Upper lobe of right lung (tissue), 1 donor: Measurements from ENCODE around the gene RAPGEFL1. TPM values are rescaled to one million over a fixed set of nuclear protein-coding genes. Genes with fewer than 3 reads are reported as not detected.
"Not testable (repeated sequence)": the region's sequence is repeated elsewhere in the genome, so short reads cannot be mapped to it uniquely, and the experiment has no call there.

Source experiments
- ATAC-seq: fragments of 200-7000 bp; cut with Tn5 transposase; one replicate; pipeline ENCODE4 v1.9.1; 2020; ENCODE audit warnings: mild to moderate bottlenecking, moderate library complexity
- DNase-seq: peaks from one replicate; pipeline ENCODE4 v3.0.0-alpha.2; 2020
- H3K27ac ChIP-seq: fragments of 200-600 bp; one replicate; pipeline ENCODE4 v1.8.0; 2022
- H3K27me3 ChIP-seq: fragments of 200-600 bp; one replicate; pipeline ENCODE4 v1.8.0; 2022; ENCODE audit warnings: mild to moderate bottlenecking
- H3K36me3 ChIP-seq: fragments of 200-600 bp; one replicate; pipeline ENCODE4 v1.8.0; 2022
- H3K4me1 ChIP-seq: fragments of 200-600 bp; one replicate; pipeline ENCODE4 v1.8.0; 2022
- H3K4me3 ChIP-seq: fragments of 200-600 bp; one replicate; pipeline ENCODE4 v1.8.0; 2022; ENCODE audit warnings: mild to moderate bottlenecking
- H3K9me3 ChIP-seq: fragments of 200-600 bp; one replicate; pipeline ENCODE4 v1.8.0; 2022
- intact Hi-C: fragments of 100-400 bp; cut with DNase I; formaldehyde crosslinking; loops from one replicate; pipeline ENCODE4 v1.11.0; 2022
- total RNA-seq: library from RNA; stranded (reverse); fragmentation: NEBNext Ultra II Directional; extraction: Animal tissue kit (Norgen Biotek cat#: 25700); gene quantifications from one replicate; pipeline ENCODE4 v1.2.1, GENCODE V29; 2021
- TF ChIP-seq, protein P1 (sequence below): fragments of 200-600 bp; IDR thresholded peaks from one replicate; pipeline ENCODE4 v1.8.0; 2022; ENCODE audit warnings: antibody characterized with exemption
- donor health status: DM: no; HTN: yes; CAD: no; lungs with severe emphysema.

Gene RAPGEFL1
- total RNA-seq, 1 donor from 2014 or later: 10.2 TPM

DNA sequence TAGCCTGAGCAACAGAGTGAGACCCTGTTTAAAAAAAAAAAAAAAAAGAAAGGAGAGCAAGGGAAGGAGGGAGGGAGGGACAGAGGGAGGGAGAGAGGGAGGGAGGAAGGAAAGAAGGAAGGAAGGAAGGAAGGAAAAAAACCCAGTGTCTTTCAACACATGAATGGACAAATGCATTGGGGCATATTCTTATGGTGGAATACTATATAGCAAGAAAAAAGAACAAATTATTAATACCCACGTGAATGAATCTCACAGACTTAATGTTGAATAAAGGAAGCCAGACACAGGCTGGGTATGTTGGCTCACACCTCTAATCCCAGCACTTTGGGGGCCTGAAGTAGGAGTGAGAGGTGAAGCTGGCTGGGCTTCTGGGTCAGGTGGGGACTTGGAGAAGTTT is 20.3 kb downstream of the RAPGEFL1 start:
- Histone ChIP-seq H3K4me3 (no peak overlapping the region), H3K27me3 (no peaks in the 10 kb centered on the region), H3K4me1 (peaks cover 10% of the 10 kb centered on the region), H3K27ac (no peak overlapping the region), H3K9me3 (no peaks in the 10 kb centered on the region), H3K36me3 (no peaks in the 10 kb centered on the region)
- DNase-seq (no peak), ATAC-seq (no peak)
- intact Hi-C loops: no loop called here
- TF ChIP-seq, protein P1, sequence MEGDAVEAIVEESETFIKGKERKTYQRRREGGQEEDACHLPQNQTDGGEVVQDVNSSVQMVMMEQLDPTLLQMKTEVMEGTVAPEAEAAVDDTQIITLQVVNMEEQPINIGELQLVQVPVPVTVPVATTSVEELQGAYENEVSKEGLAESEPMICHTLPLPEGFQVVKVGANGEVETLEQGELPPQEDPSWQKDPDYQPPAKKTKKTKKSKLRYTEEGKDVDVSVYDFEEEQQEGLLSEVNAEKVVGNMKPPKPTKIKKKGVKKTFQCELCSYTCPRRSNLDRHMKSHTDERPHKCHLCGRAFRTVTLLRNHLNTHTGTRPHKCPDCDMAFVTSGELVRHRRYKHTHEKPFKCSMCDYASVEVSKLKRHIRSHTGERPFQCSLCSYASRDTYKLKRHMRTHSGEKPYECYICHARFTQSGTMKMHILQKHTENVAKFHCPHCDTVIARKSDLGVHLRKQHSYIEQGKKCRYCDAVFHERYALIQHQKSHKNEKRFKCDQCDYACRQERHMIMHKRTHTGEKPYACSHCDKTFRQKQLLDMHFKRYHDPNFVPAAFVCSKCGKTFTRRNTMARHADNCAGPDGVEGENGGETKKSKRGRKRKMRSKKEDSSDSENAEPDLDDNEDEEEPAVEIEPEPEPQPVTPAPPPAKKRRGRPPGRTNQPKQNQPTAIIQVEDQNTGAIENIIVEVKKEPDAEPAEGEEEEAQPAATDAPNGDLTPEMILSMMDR: no peak

DNA sequence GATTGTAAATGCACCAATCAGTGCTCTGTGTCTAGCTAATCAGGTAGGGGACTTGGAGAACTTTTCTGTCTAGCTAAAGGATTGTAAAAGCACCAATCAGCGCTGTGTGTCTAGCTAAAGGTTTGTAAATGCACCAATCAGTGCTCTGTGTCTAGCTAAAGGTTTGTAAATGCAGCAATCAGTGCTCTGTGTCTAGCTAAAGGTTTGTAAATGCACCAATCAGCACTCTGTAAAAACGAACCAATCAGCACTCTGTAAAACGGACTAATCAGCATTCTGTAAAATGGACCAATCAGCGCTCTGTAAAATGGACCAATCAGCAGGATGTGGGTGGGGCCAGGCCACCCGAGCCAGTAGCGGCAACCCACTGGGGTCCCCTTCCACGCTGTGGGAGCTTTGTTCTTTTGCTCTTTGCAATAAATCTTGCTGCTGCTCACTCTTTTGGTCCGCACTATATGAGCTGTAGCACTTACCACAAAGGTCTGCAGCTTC is 20.7 kb downstream of the RAPGEFL1 start:
- not testable (repeated sequence) for ATAC-seq

DNA sequence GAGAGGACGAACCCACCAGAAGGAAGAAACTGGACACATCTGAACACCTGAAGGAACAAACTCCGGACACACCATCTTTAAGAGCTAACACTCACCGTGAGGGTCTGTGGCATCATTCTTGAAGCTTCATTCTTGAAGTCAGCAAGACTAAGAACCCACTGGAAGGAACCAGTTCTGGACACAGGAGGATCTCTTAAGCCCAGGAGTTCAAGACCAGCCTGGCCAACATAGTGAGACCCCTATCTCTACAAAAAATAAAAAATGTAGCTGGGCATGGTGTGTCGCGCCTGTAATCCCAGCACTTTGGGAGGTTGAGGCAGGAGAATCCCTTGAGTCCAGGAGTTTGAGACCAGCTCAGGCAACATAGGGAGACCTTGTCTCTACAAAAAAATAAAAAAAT is 21.3 kb downstream of the RAPGEFL1 start:
- Histone ChIP-seq H3K4me1 (peaks cover 10% of the 10 kb centered on the region), H3K27me3 (no peaks in the 10 kb centered on the region), H3K9me3 (no peaks in the 10 kb centered on the region), H3K27ac (no peak overlapping the region), H3K4me3 (no peak overlapping the region), H3K36me3 (no peaks in the 10 kb centered on the region)
- ATAC-seq: no peak
- DNase-seq: no peak
- intact Hi-C loops: no loop called here
- TF ChIP-seq, protein P1: no peak

More for the DNA sequence above, 20.7 kb downstream of the RAPGEFL1 start:
- intact Hi-C loops, H3K27ac ChIP-seq, DNase-seq, H3K4me3 ChIP-seq, H3K36me3 ChIP-seq, H3K9me3 ChIP-seq, H3K27me3 ChIP-seq: not testable (repeated sequence)
- H3K4me1 ChIP-seq: peaks cover 10% of the 10 kb centered on the region

DNA sequence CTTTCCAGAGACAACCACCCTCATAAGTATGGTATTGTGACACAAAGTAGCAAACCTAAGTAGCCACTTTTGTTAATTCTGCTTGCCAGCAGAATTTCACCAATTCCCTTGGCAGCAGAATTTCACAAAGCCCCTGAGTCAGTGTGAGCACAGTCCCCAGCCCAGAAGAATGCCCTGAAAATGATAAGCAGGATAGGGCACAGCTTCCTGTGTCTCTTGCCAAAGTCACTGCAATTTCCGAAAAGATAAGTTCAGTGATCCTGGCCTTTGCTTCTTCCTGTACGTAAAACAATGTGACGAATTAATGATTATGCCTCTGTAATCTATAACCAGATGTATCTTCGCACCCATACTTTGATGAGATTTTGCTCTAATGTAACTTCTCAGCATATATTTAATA is 25.9 kb downstream of the RAPGEFL1 start:
- peak overlapping the region; percentile 59 for H3K27ac ChIP-seq
- H3K27me3 ChIP-seq: no peaks in the 10 kb centered on the region
- H3K9me3 ChIP-seq: no peaks in the 10 kb centered on the region
- no peaks in the 10 kb centered on the region for H3K36me3 ChIP-seq
- DNase-seq (no peak), ATAC-seq (peak; percentile 31)
- peaks cover 10% of the 10 kb centered on the region for H3K4me1 ChIP-seq
- H3K4me3 ChIP-seq: no peak overlapping the region
- intact Hi-C loops: loop anchor here (10.0 kb wide), 1 partner anchor 92 kb away; no protein-coding TSS in a partner anchor
- TF ChIP-seq, protein P1: no peak

- H3K27ac ChIP-seq: not testable (repeated sequence)
Measured at GRCh38 chr17:40206193-40206592, 28.9 kb downstream of the RAPGEFL1 start.

DNA sequence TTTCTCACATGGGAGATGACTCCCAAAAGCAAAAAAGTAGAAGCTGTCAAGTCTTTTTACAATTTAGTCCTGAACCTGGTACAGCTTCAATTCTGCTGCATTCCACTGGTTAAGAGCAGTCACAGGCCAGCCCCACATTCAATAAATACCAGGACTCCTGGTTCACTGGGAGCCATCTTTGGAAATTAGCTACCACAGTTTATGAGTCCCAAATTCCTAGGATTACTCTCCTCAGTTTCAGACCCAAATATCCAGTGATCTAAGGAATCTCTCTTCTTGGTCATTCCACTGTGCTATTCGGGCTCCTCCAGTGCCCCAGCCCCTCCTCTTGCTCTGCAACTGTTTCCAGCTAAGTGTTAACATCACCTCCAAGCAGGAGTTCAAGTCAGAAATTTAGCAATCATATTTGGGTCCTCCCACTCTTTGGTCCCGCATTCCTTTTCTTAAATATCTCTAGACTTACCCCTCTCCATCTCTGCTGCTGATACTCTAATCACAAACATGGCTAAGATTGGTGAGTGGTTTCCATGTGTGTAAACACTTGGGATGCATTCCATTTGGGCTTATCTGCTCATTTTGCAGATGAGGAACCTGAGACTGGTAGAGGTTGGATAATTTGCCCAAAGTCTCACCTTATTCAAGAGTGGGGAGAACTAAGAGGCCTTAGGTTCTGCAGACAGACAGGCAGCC is 32.3 kb downstream of the RAPGEFL1 start:
- DNase-seq (no peak), ATAC-seq (peak; percentile 25)
- Histone ChIP-seq H3K9me3 (no peaks in the 10 kb centered on the region), H3K27ac (no peak overlapping the region), H3K4me3 (no peak overlapping the region), H3K36me3 (no peaks in the 10 kb centered on the region), H3K27me3 (no peaks in the 10 kb centered on the region), H3K4me1 (no peaks in the 10 kb centered on the region)
- TF ChIP-seq, protein P1: no peak
- intact Hi-C loops: loop anchor here (10.0 kb wide), 1 partner anchor 85 kb away; no protein-coding TSS in a partner anchor

More at GRCh38 chr17:40206193-40206592, 28.9 kb downstream of the RAPGEFL1 start:
- DNase-seq, H3K4me3 ChIP-seq, ATAC-seq, H3K27me3 ChIP-seq, H3K36me3 ChIP-seq, H3K9me3 ChIP-seq: not testable (repeated sequence)
- peaks cover 10% of the 10 kb centered on the region for H3K4me1 ChIP-seq
- intact Hi-C loops: loop anchor here (10.0 kb wide), 1 partner anchor 89 kb away; no protein-coding TSS in a partner anchor

GRCh38 chr17:40213914-40214313 is 36.6 kb downstream of the RAPGEFL1 start:
- DNase-seq, H3K4me3 ChIP-seq, intact Hi-C loops, H3K27me3 ChIP-seq, H3K27ac ChIP-seq, H3K36me3 ChIP-seq, H3K9me3 ChIP-seq, ATAC-seq, H3K4me1 ChIP-seq: not testable (repeated sequence)
